ENCODE results near the gene LSM10. TPM values are rescaled to one million over a fixed set of nuclear protein-coding genes. Genes with fewer than 3 reads are reported as not detected.

LSM10 gene
- total RNA-seq, 4 donors from 2014 or later = 56.9 to 129 (median 103) TPM

DNA sequence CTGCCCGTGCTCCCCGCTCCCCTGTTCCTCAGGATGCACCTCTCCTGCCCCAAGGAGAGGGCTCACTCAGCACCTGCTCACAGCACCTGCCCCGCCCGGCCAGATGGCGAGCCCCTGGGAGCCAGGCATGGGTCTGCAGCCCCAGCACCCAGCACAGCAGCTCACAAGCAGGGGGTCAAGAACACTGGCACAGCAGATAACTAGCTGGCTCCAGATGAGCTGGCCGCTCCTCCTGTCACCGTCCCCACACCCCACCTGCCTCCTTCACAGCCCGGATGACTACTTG lies 53.4 kb downstream of the LSM10 start:
- no peak for DNase-seq
- intact Hi-C loops (cut with DNase I; ENCODE audit: low total_unique reads) = no loop called here
- peaks cover 0 to 64% of the 10 kb centered on the region in 2 donors for H3K36me3 ChIP-seq
- no peaks in the 10 kb centered on the region for H3K27me3 ChIP-seq
- peaks cover 20 to 26% of the 10 kb centered on the region in 2 donors for H3K4me1 ChIP-seq
- ATAC-seq = no peak
- peak overlapping the region; percentile 75 to 82 (median 78) for H3K27ac ChIP-seq
- in situ Hi-C loops (cut with MboI; ENCODE audit: low sequenced_read_pairs in 4 of 4) = loop anchor here in 1 of 4 donors (10.0 kb wide), 1 partner anchor 70 kb away; no protein-coding TSS in a partner anchor
- TF ChIP-seq POLR2A (IDR thresholded peaks at IDR 0.05) = no peak
- TF ChIP-seq, protein P1, sequence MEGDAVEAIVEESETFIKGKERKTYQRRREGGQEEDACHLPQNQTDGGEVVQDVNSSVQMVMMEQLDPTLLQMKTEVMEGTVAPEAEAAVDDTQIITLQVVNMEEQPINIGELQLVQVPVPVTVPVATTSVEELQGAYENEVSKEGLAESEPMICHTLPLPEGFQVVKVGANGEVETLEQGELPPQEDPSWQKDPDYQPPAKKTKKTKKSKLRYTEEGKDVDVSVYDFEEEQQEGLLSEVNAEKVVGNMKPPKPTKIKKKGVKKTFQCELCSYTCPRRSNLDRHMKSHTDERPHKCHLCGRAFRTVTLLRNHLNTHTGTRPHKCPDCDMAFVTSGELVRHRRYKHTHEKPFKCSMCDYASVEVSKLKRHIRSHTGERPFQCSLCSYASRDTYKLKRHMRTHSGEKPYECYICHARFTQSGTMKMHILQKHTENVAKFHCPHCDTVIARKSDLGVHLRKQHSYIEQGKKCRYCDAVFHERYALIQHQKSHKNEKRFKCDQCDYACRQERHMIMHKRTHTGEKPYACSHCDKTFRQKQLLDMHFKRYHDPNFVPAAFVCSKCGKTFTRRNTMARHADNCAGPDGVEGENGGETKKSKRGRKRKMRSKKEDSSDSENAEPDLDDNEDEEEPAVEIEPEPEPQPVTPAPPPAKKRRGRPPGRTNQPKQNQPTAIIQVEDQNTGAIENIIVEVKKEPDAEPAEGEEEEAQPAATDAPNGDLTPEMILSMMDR (IDR thresholded peaks at IDR 0.05 in 4 of 5, conservative IDR thresholded peaks at IDR 0.05 in 1 of 5) = no peak
- H3K9me3 ChIP-seq = no peaks in the 10 kb centered on the region
- no peak overlapping the region for H3K4me3 ChIP-seq

DNA sequence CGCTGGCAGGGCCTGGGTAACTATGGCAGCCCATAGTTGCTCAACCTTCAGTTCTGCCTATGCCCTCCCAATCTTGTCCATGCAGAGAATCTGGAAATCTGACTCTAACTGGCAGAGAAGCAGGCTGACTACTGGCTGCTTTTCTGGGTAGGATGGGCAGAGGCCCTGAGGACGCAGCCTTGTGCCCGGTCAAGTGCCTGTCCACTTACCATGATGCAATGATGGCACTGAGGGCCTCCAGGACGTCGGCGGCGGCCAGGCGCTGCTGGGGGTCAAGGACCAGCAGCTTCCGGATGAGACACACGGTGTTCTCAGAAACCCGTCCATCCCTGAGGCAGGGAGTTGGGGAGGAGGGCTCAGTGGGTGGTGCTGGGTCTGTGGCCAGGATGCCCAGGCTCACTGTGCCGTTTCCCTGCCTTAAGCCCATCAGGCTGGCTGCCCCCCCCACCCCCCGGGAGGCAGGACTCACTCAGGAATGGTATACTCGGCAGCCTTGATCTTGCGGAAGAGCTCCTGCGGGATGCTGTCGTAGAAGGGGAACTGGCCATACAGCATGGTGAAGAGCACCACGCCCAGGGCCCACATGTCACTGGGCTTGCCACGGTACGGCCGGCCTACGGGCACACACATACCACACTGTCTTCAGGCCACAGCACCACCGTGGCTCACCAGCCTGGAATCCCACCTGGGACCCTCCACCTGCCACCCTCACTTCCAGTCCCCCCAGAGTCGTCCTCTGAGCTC lies 53.9 kb downstream of the LSM10 start:
- DNase-seq = peak; percentile 61 to 92
- H3K27me3 ChIP-seq = no peaks in the 10 kb centered on the region

More for the DNA sequence above, 53.9 kb downstream of the LSM10 start:
- peak; percentile 77 to 92 for ATAC-seq
- Histone ChIP-seq H3K4me3 (no peak overlapping the region), H3K27ac (peak overlapping the region; percentile 75 to 82 (median 78)), H3K36me3 (peaks cover 0 to 59% of the 10 kb centered on the region in 2 donors), H3K4me1 (peaks cover 19 to 27% of the 10 kb centered on the region in 2 donors), H3K9me3 (no peaks in the 10 kb centered on the region)
- intact Hi-C loops (cut with DNase I; ENCODE audit: low total_unique reads) (loop anchor here (1.0 kb wide), 1 partner anchor 76 kb away; no protein-coding TSS in a partner anchor), in situ Hi-C loops (cut with MboI; ENCODE audit: low sequenced_read_pairs in 4 of 4) (loop anchor here in 1 of 4 donors (10.0 kb wide), 1 partner anchor 71 kb away; no protein-coding TSS in a partner anchor)
- TF ChIP-seq, protein P1 (IDR thresholded peaks at IDR 0.05 in 4 of 5, conservative IDR thresholded peaks at IDR 0.05 in 1 of 5) = no peak
- no peak for TF ChIP-seq POLR2A (IDR thresholded peaks at IDR 0.05)

Other genes starting within 250 kb of the LSM10 start
- 10 to 100 TPM; 57.5 to 72.4 (median 63.5) TPM for gene TRAPPC3, start 248.4 kb downstream of the LSM10 start, total RNA-seq
- gene MAP7D1, start 241.7 kb downstream of the LSM10 start, total RNA-seq = 100 to 1,000 TPM; 376 to 967 (median 474) TPM
- 100 to 1,000 TPM in 3 of 4 donors, 10 to 100 TPM in 1; 88.2 to 174 (median 146) TPM for gene THRAP3, start 173.5 kb downstream of the LSM10 start, total RNA-seq
- gene SH3D21, start 91.5 kb downstream of the LSM10 start, total RNA-seq = 1 to 10 TPM in 1 of 4 donors, under 1 TPM in 3; 0.10 to 1.4 (median 0.46) TPM
- 10 to 100 TPM; 10.0 to 19.9 (median 14.8) TPM for gene EVA1B, start 74.3 kb downstream of the LSM10 start, total RNA-seq
- 100 to 1,000 TPM; 109 to 263 (median 211) TPM for gene STK40, start 12.0 kb downstream of the LSM10 start, total RNA-seq
- gene OSCP1, start 52.5 kb upstream of the LSM10 start, total RNA-seq = 1 to 10 TPM; 3.3 to 6.7 (median 4.7) TPM
- 100 to 1,000 TPM; 106 to 215 (median 160) TPM for gene MRPS15, start 66.5 kb upstream of the LSM10 start, total RNA-seq
- 1 to 10 TPM in 3 of 4 donors, under 1 TPM in 1; 0.29 to 6.4 (median 3.9) TPM for gene CSF3R, start 85.0 kb upstream of the LSM10 start, total RNA-seq